Measurements from ENCODE around the gene IQSEC1.

IQSEC1 gene

GRCh38 chr3:13073326-13074005 lies at the start of gene IQSEC1:
Gene IQSEC1, minus strand, starts transcription at chr3:13073429. Its CDS starts 415 bp downstream, at chr3:13073014.
- DNase-seq: no peak

- no peak for DNase-seq
These were observed 49.1 kb upstream of the IQSEC1 start for GRCh38 chr3:13122081-13123012.

GRCh38 chr3:13121553-13122001 lies 48.3 kb upstream of the IQSEC1 start:
- DNase-seq: no peak

- no peak for DNase-seq
These were observed 47.8 kb upstream of the IQSEC1 start for GRCh38 chr3:13120928-13121552.

- no peak for DNase-seq
These were observed 47.2 kb upstream of the IQSEC1 start for GRCh38 chr3:13120289-13120927.

- no peak for DNase-seq
These were observed 46.4 kb upstream of the IQSEC1 start for GRCh38 chr3:13119471-13120220.

- no peak for DNase-seq
These were observed 43.2 kb upstream of the IQSEC1 start for GRCh38 chr3:13116426-13116825.

GRCh38 chr3:13115991-13116390 lies 42.8 kb upstream of the IQSEC1 start:
- DNase-seq: no peak

- no peak for DNase-seq
These were observed 42.3 kb upstream of the IQSEC1 start for GRCh38 chr3:13115576-13115910.

GRCh38 chr3:13114811-13115575 lies 41.8 kb upstream of the IQSEC1 start:
- DNase-seq: no peak

- DNase-seq: no peak
These were observed 40.4 kb upstream of the IQSEC1 start for GRCh38 chr3:13113346-13114330.

- no peak for DNase-seq
These were observed 39.5 kb upstream of the IQSEC1 start for GRCh38 chr3:13112521-13113345.

GRCh38 chr3:13111873-13112520 lies 38.8 kb upstream of the IQSEC1 start:
- no peak for DNase-seq

GRCh38 chr3:13111173-13111872 lies 38.1 kb upstream of the IQSEC1 start:
- DNase-seq: no peak

- DNase-seq: no peak
These were observed 37.5 kb upstream of the IQSEC1 start for GRCh38 chr3:13110678-13111116.

GRCh38 chr3:13109516-13109915 lies 36.3 kb upstream of the IQSEC1 start:
- DNase-seq: no peak

GRCh38 chr3:13108861-13109260 lies 35.6 kb upstream of the IQSEC1 start:
- DNase-seq: no peak

GRCh38 chr3:13107661-13108060 lies 34.4 kb upstream of the IQSEC1 start:
- no peak for DNase-seq
